H7 (cell line): ENCODE measurements around the gene UST. TPM values are rescaled to one million over a fixed set of nuclear protein-coding genes. Genes with fewer than 3 reads are reported as not detected.

Experiments used
- DNase-seq: peaks from one replicate; pipeline ENCODE4 v3.0.0; 2012
- H3K27me3 ChIP-seq: 2 replicates; pipeline ENCODE4 v1.6.0; 2011; ENCODE audit warnings: mild to moderate bottlenecking, low read length; ENCODE audit not compliant: control insufficient read depth, insufficient read depth
- H3K36me3 ChIP-seq: replicated peaks from 2 replicates; pipeline ENCODE4 v1.5.1; 2011; ENCODE audit warnings: low read length; ENCODE audit not compliant: control insufficient read depth, insufficient read depth
- H3K4me3 ChIP-seq: 2 replicates; pipeline ENCODE4 v1.5.1; 2011; ENCODE audit warnings: low read depth, mild to moderate bottlenecking, control low read depth, low read length, moderate library complexity; ENCODE audit not compliant: insufficient read depth
- total RNA-seq: library from RNA; depleted of rRNA; stranded (reverse); fragments of >200 nt; shearing (Covaris generic); gene quantifications from 2 replicates; pipeline ENCODE4 v1.2.3, GENCODE V29; 2014

Gene UST
- total RNA-seq, 1 experiment from 2014 or later: 32.6 TPM

GRCh38 chr6:149118737-149119653 is 372.2 kb downstream of the UST start:
- H3K36me3 ChIP-seq: no peaks in the 10 kb centered on the region
- no peak for DNase-seq
- H3K4me3 ChIP-seq: no peak overlapping the region
- no peaks in the 10 kb centered on the region for H3K27me3 ChIP-seq

- H3K27me3 ChIP-seq: no peaks in the 10 kb centered on the region
- H3K36me3 ChIP-seq: no peaks in the 10 kb centered on the region
- no peak for DNase-seq
- H3K4me3 ChIP-seq: no peak overlapping the region
Observed at GRCh38 chr6:149122850-149123821, 376.3 kb downstream of the UST start.

GRCh38 chr6:149125309-149125708 is 378.5 kb downstream of the UST start:
- no peak overlapping the region for H3K4me3 ChIP-seq
- H3K27me3 ChIP-seq: no peaks in the 10 kb centered on the region
- H3K36me3 ChIP-seq: no peaks in the 10 kb centered on the region
- no peak for DNase-seq
